SK-N-DZ (cell line): ENCODE results near the gene GSN.

ENCODE experiments used
- DNase-seq: peaks from one replicate; pipeline ENCODE4 v3.0.0-alpha.2; 2015; ENCODE audit warnings: low spot score

GSN gene

GRCh38 chr9:121322737-121323448, 54.9 kb downstream of the GSN start:
- DNase-seq: no peak

- no peak for DNase-seq
Observed at GRCh38 chr9:121323449-121324151, 55.6 kb downstream of the GSN start.

GRCh38 chr9:121324316-121324715, 56.4 kb downstream of the GSN start:
- DNase-seq: no peak

- DNase-seq: no peak
Observed at GRCh38 chr9:121324755-121325154, 56.8 kb downstream of the GSN start.

- no peak for DNase-seq
Observed at GRCh38 chr9:121325387-121325786, 57.4 kb downstream of the GSN start.

- DNase-seq: no peak
Observed at GRCh38 chr9:121326130-121326838, 58.3 kb downstream of the GSN start.

GRCh38 chr9:121326901-121327613, 59.1 kb downstream of the GSN start:
- no peak for DNase-seq

GRCh38 chr9:121328476-121328875, 60.5 kb downstream of the GSN start:
- DNase-seq: no peak

GRCh38 chr9:121328876-121329681, 61.1 kb downstream of the GSN start:
- no peak for DNase-seq

GRCh38 chr9:121331549-121331948, 63.6 kb downstream of the GSN start:
- no peak for DNase-seq

GRCh38 chr9:121331992-121332685, 64.2 kb downstream of the GSN start:
- no peak for DNase-seq

- DNase-seq: no peak
Observed at GRCh38 chr9:121333950-121334773, 66.2 kb downstream of the GSN start.

- no peak for DNase-seq
Observed at GRCh38 chr9:121336665-121337064, 68.7 kb downstream of the GSN start.

GRCh38 chr9:121339437-121339836, 71.5 kb downstream of the GSN start:
- no peak for DNase-seq

GRCh38 chr9:121340676-121341392, 72.9 kb downstream of the GSN start:
- no peak for DNase-seq

- no peak for DNase-seq
Observed at GRCh38 chr9:121344184-121344583, 76.2 kb downstream of the GSN start.

- DNase-seq: no peak
Observed at GRCh38 chr9:121345070-121345469, 77.1 kb downstream of the GSN start.

- DNase-seq: no peak
Observed at GRCh38 chr9:121348221-121348620, 80.3 kb downstream of the GSN start.

GRCh38 chr9:121349009-121349408, 81.0 kb downstream of the GSN start:
- DNase-seq: no peak
